ENCODE data around the gene SLC25A31.

SLC25A31 gene

GRCh38 chr4:127747883-127748282, 17.7 kb downstream of the SLC25A31 start:
- H3K4me1 ChIP-seq (ENCODE audit: control insufficient read depth, insufficient read depth, low read length), result no peaks in the 10 kb centered on the region
- no peak overlapping the region for H3K4me3 ChIP-seq (ENCODE audit: low read length)
- no peaks in the 10 kb centered on the region for H3K36me3 ChIP-seq (ENCODE audit: control insufficient read depth, insufficient read depth, low read length)
- H3K27me3 ChIP-seq (ENCODE audit: control insufficient read depth, insufficient read depth, low read length), result no peaks in the 10 kb centered on the region
- H3K9me3 ChIP-seq (ENCODE audit: control insufficient read depth, low read length), result no peaks in the 10 kb centered on the region
- no peak overlapping the region for H3K9ac ChIP-seq (ENCODE audit: low read length)

DNA sequence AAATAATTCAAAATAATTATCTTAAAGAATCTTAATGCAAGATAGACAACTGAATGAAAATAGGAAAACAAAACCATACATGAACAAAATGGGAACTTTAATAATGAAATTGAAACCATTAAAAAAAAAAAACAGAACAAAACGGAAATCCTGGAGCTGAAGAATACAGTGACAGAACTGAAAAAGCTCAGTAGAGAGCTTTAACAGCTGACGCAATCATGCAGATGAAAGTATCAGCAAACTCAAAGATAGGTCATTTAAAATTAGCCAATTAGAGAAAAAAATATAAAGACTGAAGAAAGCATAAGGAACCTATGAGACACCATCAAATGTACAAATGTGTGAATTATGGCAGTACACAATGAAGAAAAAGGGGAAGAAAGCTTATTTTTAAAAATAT, 18.8 kb downstream of the SLC25A31 start:
- Histone ChIP-seq H3K4me3 (ENCODE audit: low read length) (no peak overlapping the region), H3K36me3 (ENCODE audit: control insufficient read depth, insufficient read depth, low read length) (no peaks in the 10 kb centered on the region), H3K27me3 (ENCODE audit: control insufficient read depth, insufficient read depth, low read length) (no peaks in the 10 kb centered on the region), H3K9me3 (ENCODE audit: control insufficient read depth, low read length) (no peaks in the 10 kb centered on the region), H3K9ac (ENCODE audit: low read length) (no peak overlapping the region), H3K4me1 (ENCODE audit: control insufficient read depth, insufficient read depth, low read length) (no peaks in the 10 kb centered on the region)

DNA sequence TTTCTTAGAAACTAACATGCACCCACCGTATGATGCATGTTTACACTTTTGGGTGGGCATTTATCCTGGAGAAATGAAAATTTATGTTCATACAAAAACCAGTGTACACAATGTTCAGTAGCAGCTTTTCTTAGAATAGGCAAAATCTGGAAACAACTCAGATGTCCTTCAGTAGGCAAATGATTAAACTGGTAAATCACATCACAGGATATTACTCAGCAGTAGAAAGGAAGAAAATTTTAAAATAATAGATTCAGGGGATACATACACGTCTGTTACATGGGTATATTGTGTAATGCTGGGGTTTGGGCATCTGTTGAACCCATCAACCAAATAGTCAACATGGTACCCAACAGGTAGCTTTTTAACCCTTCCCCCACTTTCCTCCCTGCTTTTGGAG, 26.7 kb downstream of the SLC25A31 start:
- Histone ChIP-seq H3K36me3 (ENCODE audit: control insufficient read depth, insufficient read depth, low read length) (no peaks in the 10 kb centered on the region), H3K9me3 (ENCODE audit: control insufficient read depth, low read length) (no peaks in the 10 kb centered on the region), H3K4me1 (ENCODE audit: control insufficient read depth, insufficient read depth, low read length) (no peaks in the 10 kb centered on the region), H3K9ac (ENCODE audit: low read length) (no peak overlapping the region), H3K4me3 (ENCODE audit: low read length) (no peak overlapping the region), H3K27me3 (ENCODE audit: control insufficient read depth, insufficient read depth, low read length) (no peaks in the 10 kb centered on the region)

DNA sequence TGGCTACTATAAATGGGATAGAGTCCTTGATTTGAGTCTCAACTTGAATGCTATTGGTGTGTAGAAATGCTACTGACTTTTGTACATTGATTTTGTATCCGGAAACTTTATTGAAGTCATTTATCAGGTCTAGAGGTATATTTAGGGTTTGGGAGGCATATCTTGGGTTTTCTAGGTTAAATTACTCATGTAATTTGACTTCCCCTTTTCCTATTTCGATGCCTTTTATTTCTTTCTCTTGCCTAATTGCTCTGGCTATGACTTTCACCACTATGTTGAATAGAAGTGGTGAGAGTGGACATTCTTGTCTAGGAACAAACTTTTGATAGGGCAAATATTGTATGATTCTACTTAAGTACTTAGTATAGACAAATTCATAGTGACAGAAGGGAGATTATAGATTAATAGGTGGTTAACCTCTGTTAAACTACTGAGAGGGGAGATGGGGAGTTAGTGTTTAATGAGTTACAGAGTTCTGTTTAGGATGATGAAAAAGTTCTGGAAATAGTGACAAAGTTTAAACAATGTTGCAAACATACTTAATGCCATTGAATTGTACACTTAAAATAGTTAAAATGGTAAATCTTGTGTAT, 29.1 kb downstream of the SLC25A31 start:
- H3K9me3 ChIP-seq (ENCODE audit: control insufficient read depth, low read length), result no peaks in the 10 kb centered on the region
- no peak overlapping the region for H3K9ac ChIP-seq (ENCODE audit: low read length)
- no peaks in the 10 kb centered on the region for H3K4me1 ChIP-seq (ENCODE audit: control insufficient read depth, insufficient read depth, low read length)
- no peaks in the 10 kb centered on the region for H3K27me3 ChIP-seq (ENCODE audit: control insufficient read depth, insufficient read depth, low read length)
- H3K36me3 ChIP-seq (ENCODE audit: control insufficient read depth, insufficient read depth, low read length), result no peaks in the 10 kb centered on the region
- no peak overlapping the region for H3K4me3 ChIP-seq (ENCODE audit: low read length)

GRCh38 chr4:127759893-127760292, 29.7 kb downstream of the SLC25A31 start:
- no peaks in the 10 kb centered on the region for H3K9me3 ChIP-seq (ENCODE audit: control insufficient read depth, low read length)
- H3K9ac ChIP-seq (ENCODE audit: low read length), result no peak overlapping the region
- H3K4me1 ChIP-seq (ENCODE audit: control insufficient read depth, insufficient read depth, low read length), result no peaks in the 10 kb centered on the region
- H3K36me3 ChIP-seq (ENCODE audit: control insufficient read depth, insufficient read depth, low read length), result no peaks in the 10 kb centered on the region
- no peak overlapping the region for H3K4me3 ChIP-seq (ENCODE audit: low read length)
- no peaks in the 10 kb centered on the region for H3K27me3 ChIP-seq (ENCODE audit: control insufficient read depth, insufficient read depth, low read length)

DNA sequence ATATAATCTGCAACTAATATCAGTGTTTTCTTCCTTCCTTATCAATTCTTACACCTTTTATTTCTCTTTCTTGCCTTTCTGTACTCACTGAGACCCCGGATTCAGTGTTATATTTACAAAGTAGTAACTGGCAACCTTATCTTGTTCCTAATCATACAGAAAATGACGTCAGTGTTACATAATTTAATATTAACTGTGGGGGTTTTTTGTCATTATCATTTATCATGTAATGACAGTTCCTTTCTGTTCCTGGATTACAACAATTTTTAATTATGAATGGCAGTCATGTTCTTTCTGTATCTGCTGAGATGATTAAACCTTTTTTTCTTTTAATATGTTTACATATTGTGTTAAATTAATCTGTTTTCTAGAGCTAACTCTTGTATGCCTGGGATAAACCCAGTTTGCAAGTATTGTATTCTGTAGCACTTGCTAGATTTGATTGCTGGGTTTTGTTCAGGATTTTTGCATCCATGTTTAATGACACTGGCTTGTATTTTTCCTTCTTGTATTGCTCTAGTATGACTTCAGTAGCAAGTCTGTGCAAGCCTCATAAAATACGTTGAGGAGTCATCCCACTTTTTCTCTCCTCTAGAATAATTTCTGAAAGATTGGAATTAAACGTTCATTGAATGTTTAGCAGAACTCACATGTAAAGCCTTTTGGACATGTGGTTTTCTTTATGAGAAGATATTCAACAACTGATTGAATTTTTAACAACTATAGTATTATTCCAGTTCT, 41.5 kb downstream of the SLC25A31 start:
- no peaks in the 10 kb centered on the region for H3K9me3 ChIP-seq (ENCODE audit: control insufficient read depth, low read length)

GRCh38 chr4:127772769-127773671, 42.8 kb downstream of the SLC25A31 start:
- no peak overlapping the region for H3K4me3 ChIP-seq (ENCODE audit: low read length)
- no peaks in the 10 kb centered on the region for H3K36me3 ChIP-seq (ENCODE audit: control insufficient read depth, insufficient read depth, low read length)
- H3K9me3 ChIP-seq (ENCODE audit: control insufficient read depth, low read length), result no peaks in the 10 kb centered on the region
- peaks cover under 1% of the 10 kb centered on the region for H3K27me3 ChIP-seq (ENCODE audit: control insufficient read depth, insufficient read depth, low read length)
- H3K9ac ChIP-seq (ENCODE audit: low read length), result no peak overlapping the region
- H3K4me1 ChIP-seq (ENCODE audit: control insufficient read depth, insufficient read depth, low read length), result no peaks in the 10 kb centered on the region

More for the DNA sequence above, 41.5 kb downstream of the SLC25A31 start:
- Histone ChIP-seq H3K4me1 (ENCODE audit: control insufficient read depth, insufficient read depth, low read length) (no peaks in the 10 kb centered on the region), H3K4me3 (ENCODE audit: low read length) (no peak overlapping the region), H3K9ac (ENCODE audit: low read length) (no peak overlapping the region), H3K36me3 (ENCODE audit: control insufficient read depth, insufficient read depth, low read length) (no peaks in the 10 kb centered on the region), H3K27me3 (ENCODE audit: control insufficient read depth, insufficient read depth, low read length) (no peaks in the 10 kb centered on the region)

GRCh38 chr4:127775843-127776242, 45.6 kb downstream of the SLC25A31 start:
- Histone ChIP-seq H3K9me3 (ENCODE audit: control insufficient read depth, low read length) (no peaks in the 10 kb centered on the region), H3K4me1 (ENCODE audit: control insufficient read depth, insufficient read depth, low read length) (no peaks in the 10 kb centered on the region), H3K9ac (ENCODE audit: low read length) (no peak overlapping the region), H3K36me3 (ENCODE audit: control insufficient read depth, insufficient read depth, low read length) (no peaks in the 10 kb centered on the region), H3K4me3 (ENCODE audit: low read length) (no peak overlapping the region), H3K27me3 (ENCODE audit: control insufficient read depth, insufficient read depth, low read length) (peaks cover 3% of the 10 kb centered on the region)

GRCh38 chr4:127776620-127777019, 46.4 kb downstream of the SLC25A31 start:
- no peaks in the 10 kb centered on the region for H3K4me1 ChIP-seq (ENCODE audit: control insufficient read depth, insufficient read depth, low read length)
- H3K4me3 ChIP-seq (ENCODE audit: low read length), result no peak overlapping the region
- H3K36me3 ChIP-seq (ENCODE audit: control insufficient read depth, insufficient read depth, low read length), result no peaks in the 10 kb centered on the region
- H3K9ac ChIP-seq (ENCODE audit: low read length), result no peak overlapping the region
- H3K9me3 ChIP-seq (ENCODE audit: control insufficient read depth, low read length), result no peaks in the 10 kb centered on the region
- peaks cover 3% of the 10 kb centered on the region for H3K27me3 ChIP-seq (ENCODE audit: control insufficient read depth, insufficient read depth, low read length)

GRCh38 chr4:127777487-127777886, 47.3 kb downstream of the SLC25A31 start:
- Histone ChIP-seq H3K4me1 (ENCODE audit: control insufficient read depth, insufficient read depth, low read length) (no peaks in the 10 kb centered on the region), H3K4me3 (ENCODE audit: low read length) (no peak overlapping the region), H3K36me3 (ENCODE audit: control insufficient read depth, insufficient read depth, low read length) (no peaks in the 10 kb centered on the region), H3K9me3 (ENCODE audit: control insufficient read depth, low read length) (no peaks in the 10 kb centered on the region), H3K27me3 (ENCODE audit: control insufficient read depth, insufficient read depth, low read length) (peaks cover 3% of the 10 kb centered on the region), H3K9ac (ENCODE audit: low read length) (no peak overlapping the region)

GRCh38 chr4:127778102-127778501, 47.9 kb downstream of the SLC25A31 start:
- Histone ChIP-seq H3K36me3 (ENCODE audit: control insufficient read depth, insufficient read depth, low read length) (no peaks in the 10 kb centered on the region), H3K27me3 (ENCODE audit: control insufficient read depth, insufficient read depth, low read length) (peaks cover 3% of the 10 kb centered on the region), H3K9me3 (ENCODE audit: control insufficient read depth, low read length) (no peaks in the 10 kb centered on the region), H3K9ac (ENCODE audit: low read length) (no peak overlapping the region), H3K4me3 (ENCODE audit: low read length) (no peak overlapping the region), H3K4me1 (ENCODE audit: control insufficient read depth, insufficient read depth, low read length) (no peaks in the 10 kb centered on the region)

- H3K4me3 ChIP-seq (ENCODE audit: low read length), result no peak overlapping the region
- no peaks in the 10 kb centered on the region for H3K36me3 ChIP-seq (ENCODE audit: control insufficient read depth, insufficient read depth, low read length)
- no peaks in the 10 kb centered on the region for H3K9me3 ChIP-seq (ENCODE audit: control insufficient read depth, low read length)
- H3K9ac ChIP-seq (ENCODE audit: low read length), result no peak overlapping the region
- peaks cover 3% of the 10 kb centered on the region for H3K27me3 ChIP-seq (ENCODE audit: control insufficient read depth, insufficient read depth, low read length)
- no peaks in the 10 kb centered on the region for H3K4me1 ChIP-seq (ENCODE audit: control insufficient read depth, insufficient read depth, low read length)
Observed at GRCh38 chr4:127780598-127780997, 50.4 kb downstream of the SLC25A31 start.

All from mucosa of stomach (tissue), 1 donor.